ENCODE measurements around the gene TFG.

GRCh38 chr3:100740207-100740606 is 30.9 kb downstream of the TFG start:
- TF ChIP-seq CTCF (conservative IDR thresholded peaks at IDR 0.05; ENCODE audit: low read depth in 2 of 2) (no peak), EZH2 (IDR thresholded peaks at IDR 0.05; ENCODE audit: low read depth, unreplicated experiment) (no peak), ZNF331 (CRISPR knock-in tag; IDR thresholded peaks at IDR 0.05; ENCODE audit: low read depth) (no peak), ETS1 (IDR thresholded peaks at IDR 0.05) (no peak), CREB1 (CRISPR knock-in tag; IDR thresholded peaks at IDR 0.05; ENCODE audit: low read depth) (no peak), REST (IDR thresholded peaks at IDR 0.05; ENCODE audit: unreplicated experiment) (no peak), EZH2phosphoT487 (IDR thresholded peaks at IDR 0.05; ENCODE audit: unreplicated experiment) (no peak), POLR2AphosphoS5 (IDR thresholded peaks at IDR 0.05; ENCODE audit: low read depth) (no peak), JUNB (IDR thresholded peaks at IDR 0.05; ENCODE audit: unreplicated experiment) (no peak), ZNF462 (CRISPR knock-in tag; IDR thresholded peaks at IDR 0.05) (no peak), NANOG (IDR thresholded peaks at IDR 0.05; ENCODE audit: borderline replicate concordance) (no peak), ZNF114 (CRISPR knock-in tag; IDR thresholded peaks at IDR 0.05) (no peak), STAT1 (IDR thresholded peaks at IDR 0.05; ENCODE audit: unreplicated experiment) (no peak)
